ENCODE measurements around the gene SMARCA2.

SMARCA2 gene

DNA sequence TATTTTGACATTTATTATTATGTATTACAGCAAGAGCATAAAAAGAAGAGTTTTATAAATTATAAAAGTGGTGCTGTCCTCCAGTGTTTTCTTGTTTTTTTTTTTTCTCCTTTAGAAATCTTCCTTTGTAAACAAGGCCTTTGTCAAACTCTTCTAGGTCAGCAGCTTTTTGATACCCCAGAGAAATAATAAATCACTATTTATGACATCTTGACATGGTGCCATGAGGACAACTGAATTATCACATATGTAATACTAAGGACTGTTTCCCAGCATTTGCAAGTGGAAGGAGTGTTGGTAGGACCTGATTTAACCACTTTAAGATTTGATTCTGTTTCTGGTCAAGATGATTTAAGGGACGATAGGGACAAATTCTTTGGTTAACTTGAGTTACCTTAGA is 4.6 kb downstream of the SMARCA2 start:
- no peak for TF ChIP-seq POLR2A (IDR thresholded peaks at IDR 0.05; ENCODE audit: low read depth, low read length)
- no peak for DNase-seq (ENCODE audit: insufficient read length, low spot score)
- FAIRE-seq: no peak

- no peak for FAIRE-seq
- TF ChIP-seq POLR2A (IDR thresholded peaks at IDR 0.05; ENCODE audit: low read depth, low read length): no peak
- DNase-seq (ENCODE audit: insufficient read length, low spot score): no peak
These were observed 6.6 kb downstream of the SMARCA2 start for GRCh38 chr9:2021731-2022130.

DNA sequence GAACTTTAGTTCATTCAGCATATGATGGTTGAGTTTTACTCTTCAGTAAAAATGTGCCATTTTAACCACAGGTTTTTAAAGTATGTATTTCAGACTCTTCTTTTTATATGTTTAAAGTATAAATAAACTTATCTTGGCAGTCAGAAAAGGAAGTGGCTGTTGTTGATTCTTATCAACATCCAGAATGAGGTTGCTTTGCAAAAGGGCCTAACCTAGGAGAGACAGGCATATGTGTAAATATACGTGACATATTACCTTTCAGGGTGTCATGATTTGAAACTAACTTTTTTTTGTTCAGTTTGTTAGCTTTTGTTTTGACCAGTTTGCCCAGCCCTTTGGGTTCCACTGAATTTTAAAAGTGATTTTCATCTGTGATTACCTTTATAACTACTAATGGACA is 7.4 kb downstream of the SMARCA2 start:
- no peak for DNase-seq (ENCODE audit: insufficient read length, low spot score)
- no peak for FAIRE-seq
- no peak for TF ChIP-seq POLR2A (IDR thresholded peaks at IDR 0.05; ENCODE audit: low read depth, low read length)

GRCh38 chr9:2023042-2023441 is 7.9 kb downstream of the SMARCA2 start:
- FAIRE-seq: no peak
- TF ChIP-seq POLR2A (IDR thresholded peaks at IDR 0.05; ENCODE audit: low read depth, low read length): no peak
- DNase-seq (ENCODE audit: insufficient read length, low spot score): no peak

- FAIRE-seq: no peak
- DNase-seq (ENCODE audit: insufficient read length, low spot score): no peak
These were observed 8.4 kb downstream of the SMARCA2 start for GRCh38 chr9:2023532-2023931.

GRCh38 chr9:2024888-2025782 is 10.0 kb downstream of the SMARCA2 start:
- DNase-seq (ENCODE audit: insufficient read length, low spot score) (no peak), FAIRE-seq (no peak)
- TF ChIP-seq POLR2A (IDR thresholded peaks at IDR 0.05; ENCODE audit: low read depth, low read length): no peak

More at GRCh38 chr9:2023532-2023931, 8.4 kb downstream of the SMARCA2 start:
- no peak for TF ChIP-seq POLR2A (IDR thresholded peaks at IDR 0.05; ENCODE audit: low read depth, low read length)

DNA sequence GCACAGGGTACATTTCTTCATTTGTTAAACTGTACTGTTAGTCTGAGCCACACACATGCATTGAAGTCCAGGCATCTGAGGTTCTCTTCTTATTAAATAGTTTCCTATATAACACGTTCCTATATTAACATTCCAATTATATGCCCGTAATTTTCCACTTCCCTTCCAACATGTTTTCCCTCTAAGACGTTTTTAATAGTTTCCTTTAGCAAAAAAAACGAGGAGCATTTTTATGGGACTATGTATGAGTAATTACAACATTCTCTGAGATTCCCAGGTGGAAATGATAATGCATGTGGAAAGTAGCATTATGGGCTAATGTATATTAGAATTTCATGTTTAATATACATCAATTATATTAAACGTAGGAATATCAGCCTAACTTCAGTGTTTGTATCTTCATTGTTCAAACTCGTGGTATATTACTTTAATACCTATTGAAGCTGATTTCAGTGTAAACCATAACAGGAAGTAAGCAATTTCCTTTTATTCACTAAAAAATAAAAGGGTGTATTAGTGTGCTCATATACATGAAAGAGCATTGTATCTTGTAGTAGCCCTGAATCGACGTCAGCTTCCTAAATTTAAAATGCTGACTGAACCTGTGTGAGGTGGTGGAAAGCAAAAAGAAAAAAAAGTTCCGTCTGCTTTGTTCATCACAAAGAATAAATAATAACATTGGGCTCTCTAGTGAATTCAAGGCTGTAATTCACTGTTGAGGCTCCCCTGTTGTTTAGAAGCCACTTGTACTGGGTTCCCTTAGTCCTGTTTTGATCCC is 11.3 kb downstream of the SMARCA2 start:
- FAIRE-seq (no peak), DNase-seq (ENCODE audit: insufficient read length, low spot score) (no peak)

GRCh38 chr9:2027543-2028160 is 12.5 kb downstream of the SMARCA2 start:
- DNase-seq (ENCODE audit: insufficient read length, low spot score) (no peak), FAIRE-seq (peak; percentile 53)
- no peak for TF ChIP-seq POLR2A (IDR thresholded peaks at IDR 0.05; ENCODE audit: low read depth, low read length)

More for the DNA sequence above, 11.3 kb downstream of the SMARCA2 start:
- TF ChIP-seq POLR2A (IDR thresholded peaks at IDR 0.05; ENCODE audit: low read depth, low read length): no peak

DNA sequence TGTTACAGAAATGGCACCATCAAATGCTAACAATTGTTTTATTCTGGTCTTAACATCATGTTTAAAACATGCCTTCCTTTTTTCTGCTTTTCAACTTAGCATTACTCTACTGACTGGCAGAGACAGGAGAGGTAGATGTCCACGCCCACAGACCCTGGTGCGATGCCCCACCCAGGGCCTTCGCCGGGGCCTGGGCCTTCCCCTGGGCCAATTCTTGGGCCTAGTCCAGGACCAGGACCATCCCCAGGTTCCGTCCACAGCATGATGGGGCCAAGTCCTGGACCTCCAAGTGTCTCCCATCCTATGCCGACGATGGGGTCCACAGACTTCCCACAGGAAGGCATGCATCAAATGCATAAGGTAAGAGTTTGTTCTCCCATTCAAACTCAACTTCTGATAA is 13.7 kb downstream of the SMARCA2 start:
- DNase-seq (ENCODE audit: insufficient read length, low spot score) (no peak), FAIRE-seq (no peak)
- no peak for TF ChIP-seq POLR2A (IDR thresholded peaks at IDR 0.05; ENCODE audit: low read depth, low read length)

DNA sequence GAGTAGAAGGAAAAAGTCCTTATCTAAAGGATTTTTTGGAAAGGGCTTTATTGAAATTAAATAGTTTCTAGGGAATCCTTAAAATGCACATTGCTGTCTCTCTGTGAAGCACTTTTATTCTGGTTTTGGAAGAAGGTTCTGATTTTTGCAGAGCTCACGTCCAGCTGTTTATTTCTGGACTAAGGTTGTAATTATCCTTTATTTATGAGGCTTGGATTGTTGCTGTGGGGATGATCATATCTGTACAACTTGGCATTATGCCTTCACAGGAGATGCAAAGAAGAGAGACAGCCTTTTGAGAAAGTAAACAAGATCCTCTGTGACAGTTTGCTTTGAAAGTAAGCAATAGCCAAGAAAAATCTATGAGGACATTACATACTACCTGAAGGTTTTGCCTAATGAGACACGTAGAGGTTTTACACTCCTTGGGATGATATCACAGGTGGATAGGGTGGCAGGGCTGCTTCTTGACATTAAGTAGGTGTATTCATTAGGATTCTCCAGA is 14.6 kb downstream of the SMARCA2 start:
- DNase-seq (ENCODE audit: insufficient read length, low spot score) (no peak), FAIRE-seq (no peak)
- no peak for TF ChIP-seq POLR2A (IDR thresholded peaks at IDR 0.05; ENCODE audit: low read depth, low read length)

DNA sequence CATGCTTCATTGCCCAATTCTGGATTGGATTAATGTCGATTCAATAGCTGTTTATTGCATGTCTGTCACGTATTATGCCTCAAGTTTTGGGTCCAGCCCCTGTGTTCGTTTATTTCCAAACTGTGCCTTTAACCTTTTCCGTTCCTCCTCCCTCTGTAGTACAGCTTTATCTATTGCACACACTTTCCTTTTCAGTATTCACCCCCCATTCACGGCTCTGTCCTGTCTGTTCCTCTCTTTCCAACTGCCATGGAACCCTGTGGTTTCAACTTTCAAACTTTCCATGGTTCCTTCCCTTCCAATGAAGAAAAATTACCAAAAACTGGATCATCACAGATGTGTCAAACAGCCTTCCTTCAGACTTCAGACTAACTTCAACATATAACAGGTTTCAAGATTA is 17.1 kb downstream of the SMARCA2 start:
- FAIRE-seq (no peak), DNase-seq (ENCODE audit: insufficient read length, low spot score) (no peak)
- TF ChIP-seq POLR2A (IDR thresholded peaks at IDR 0.05; ENCODE audit: low read depth, low read length): no peak

DNA sequence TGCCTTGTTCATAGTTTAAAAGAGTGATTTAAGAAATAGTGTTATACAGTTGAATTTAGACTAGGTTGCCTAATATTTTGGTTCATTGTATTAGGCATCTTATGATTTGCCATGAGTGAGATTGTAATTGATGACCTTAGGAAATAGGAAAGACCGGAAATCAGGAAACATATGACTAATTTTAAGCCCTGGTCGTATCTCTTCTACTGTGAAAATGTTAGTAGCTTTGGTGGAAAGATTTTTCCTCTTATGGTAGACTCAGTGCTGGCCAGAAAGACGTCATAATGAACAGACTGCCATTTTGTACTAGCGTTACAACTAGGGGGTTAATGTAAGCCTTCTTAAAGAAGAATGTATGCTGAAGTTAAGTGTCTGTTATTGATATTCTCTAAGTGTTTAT is 21.7 kb downstream of the SMARCA2 start:
- DNase-seq (ENCODE audit: insufficient read length, low spot score) (no peak), FAIRE-seq (no peak)
- no peak for TF ChIP-seq POLR2A (IDR thresholded peaks at IDR 0.05; ENCODE audit: low read depth, low read length)

- FAIRE-seq (no peak), DNase-seq (ENCODE audit: insufficient read length, low spot score) (no peak)
- no peak for TF ChIP-seq POLR2A (IDR thresholded peaks at IDR 0.05; ENCODE audit: low read depth, low read length)
These were observed 24.4 kb downstream of the SMARCA2 start for GRCh38 chr9:2039294-2040180.
